ENCODE data around the gene CATSPERB.

The CATSPERB gene

GRCh38 chr14:91774140-91775096 is 42.5 kb upstream of the CATSPERB start:
- H3K4me3 ChIP-seq (ENCODE audit: low read depth, low read length): no peak overlapping the region
- H3K36me3 ChIP-seq (ENCODE audit: control insufficient read depth in 1 of 2, insufficient read depth in 2 of 2, low read length in 2 of 2): no peaks in the 10 kb centered on the region
- H3K14ac ChIP-seq (ENCODE audit: low read length): no peak overlapping the region
- no peaks in the 10 kb centered on the region for H3K27me3 ChIP-seq (ENCODE audit: insufficient read depth, low read length)
- no peak overlapping the region for H2AFZ ChIP-seq (ENCODE audit: insufficient read depth, low read length, poor library complexity)
- H3K27ac ChIP-seq (ENCODE audit: low read depth, low read length): no peak overlapping the region
- no peak overlapping the region for H4K8ac ChIP-seq (ENCODE audit: low read depth, low read length)
- no peak overlapping the region for H2BK12ac ChIP-seq (ENCODE audit: low read length)
- no peak for DNase-seq
- no peak overlapping the region for H3K23ac ChIP-seq (ENCODE audit: low read length)
- no CpG with 5 or more reads among the region's 5 CpGs for WGBS (ENCODE audit: extremely low coverage, insufficient coverage, insufficient read length)
- H3K9me3 ChIP-seq (ENCODE audit: insufficient read depth, low read depth, low read length): no peaks in the 10 kb centered on the region
- no peak overlapping the region for H4K12ac ChIP-seq (ENCODE audit: low read depth, low read length)
- no peak overlapping the region for H3K18ac ChIP-seq (ENCODE audit: low read length)
- H3K4me2 ChIP-seq (ENCODE audit: low read length): no peak overlapping the region
- no peak overlapping the region for H3K4ac ChIP-seq (ENCODE audit: low read depth, low read length)
- no peaks in the 10 kb centered on the region for H3K79me1 ChIP-seq (ENCODE audit: low read length)
- no peak overlapping the region for H3K9ac ChIP-seq (ENCODE audit: low read length)
- no peak overlapping the region for H4K91ac ChIP-seq (ENCODE audit: low read depth, low read length)
- H3K4me1 ChIP-seq (ENCODE audit: control insufficient read depth in 1 of 2, insufficient read depth in 2 of 2, low read length in 2 of 2): no peaks in the 10 kb centered on the region
- no peaks in the 10 kb centered on the region for H3K79me2 ChIP-seq (ENCODE audit: control insufficient read depth, insufficient read depth, low read length, poor library complexity)
- H2AK5ac ChIP-seq (ENCODE audit: low read length): no peak overlapping the region
- no peak overlapping the region for H2BK5ac ChIP-seq (ENCODE audit: low read depth, low read length, poor library complexity)
- H2BK120ac ChIP-seq (ENCODE audit: insufficient read depth, low read length, poor library complexity): no peak overlapping the region

- H3K4ac ChIP-seq (ENCODE audit: low read depth, low read length): no peak overlapping the region
- no peak overlapping the region for H2BK120ac ChIP-seq (ENCODE audit: insufficient read depth, low read length, poor library complexity)
- H3K18ac ChIP-seq (ENCODE audit: low read length): no peak overlapping the region
- WGBS (ENCODE audit: extremely low coverage, insufficient coverage, insufficient read length): no CpG with 5 or more reads among the region's 2 CpGs
- no peak for DNase-seq
- no peaks in the 10 kb centered on the region for H3K27me3 ChIP-seq (ENCODE audit: insufficient read depth, low read length)
- no peak overlapping the region for H3K4me2 ChIP-seq (ENCODE audit: low read length)
- H4K91ac ChIP-seq (ENCODE audit: low read depth, low read length): no peak overlapping the region
- no peaks in the 10 kb centered on the region for H3K79me2 ChIP-seq (ENCODE audit: control insufficient read depth, insufficient read depth, low read length, poor library complexity)
- H2BK5ac ChIP-seq (ENCODE audit: low read depth, low read length, poor library complexity): no peak overlapping the region
- H4K8ac ChIP-seq (ENCODE audit: low read depth, low read length): no peak overlapping the region
- no peak overlapping the region for H2AFZ ChIP-seq (ENCODE audit: insufficient read depth, low read length, poor library complexity)
- H3K4me3 ChIP-seq (ENCODE audit: low read depth, low read length): no peak overlapping the region
- H4K12ac ChIP-seq (ENCODE audit: low read depth, low read length): no peak overlapping the region
- no peak overlapping the region for H2BK12ac ChIP-seq (ENCODE audit: low read length)
- no peak overlapping the region for H3K23ac ChIP-seq (ENCODE audit: low read length)
- H3K4me1 ChIP-seq (ENCODE audit: control insufficient read depth in 1 of 2, insufficient read depth in 2 of 2, low read length in 2 of 2): no peaks in the 10 kb centered on the region
- H3K36me3 ChIP-seq (ENCODE audit: control insufficient read depth in 1 of 2, insufficient read depth in 2 of 2, low read length in 2 of 2): no peaks in the 10 kb centered on the region
- H3K79me1 ChIP-seq (ENCODE audit: low read length): no peaks in the 10 kb centered on the region
- no peak overlapping the region for H3K14ac ChIP-seq (ENCODE audit: low read length)
- H3K9ac ChIP-seq (ENCODE audit: low read length): no peak overlapping the region
- no peak overlapping the region for H3K27ac ChIP-seq (ENCODE audit: low read depth, low read length)
- H3K9me3 ChIP-seq (ENCODE audit: insufficient read depth, low read depth, low read length): no peaks in the 10 kb centered on the region
- no peak overlapping the region for H2AK5ac ChIP-seq (ENCODE audit: low read length)
Measured at GRCh38 chr14:91770185-91770584, 38.3 kb upstream of the CATSPERB start.

- no CpG with 5 or more reads among the region's 4 CpGs for WGBS (ENCODE audit: extremely low coverage, insufficient coverage, insufficient read length)
- H3K18ac ChIP-seq (ENCODE audit: low read length): no peak overlapping the region
- H2BK5ac ChIP-seq (ENCODE audit: low read depth, low read length, poor library complexity): no peak overlapping the region
- no peaks in the 10 kb centered on the region for H3K9me3 ChIP-seq (ENCODE audit: insufficient read depth, low read depth, low read length)
- H3K4ac ChIP-seq (ENCODE audit: low read depth, low read length): no peak overlapping the region
- no peak overlapping the region for H3K27ac ChIP-seq (ENCODE audit: low read depth, low read length)
- H3K4me1 ChIP-seq (ENCODE audit: control insufficient read depth in 1 of 2, insufficient read depth in 2 of 2, low read length in 2 of 2): peaks cover 3 to 6% of the 10 kb centered on the region in 2 experiments
- no peak overlapping the region for H4K12ac ChIP-seq (ENCODE audit: low read depth, low read length)
- no peak overlapping the region for H3K9ac ChIP-seq (ENCODE audit: low read length)
- no peak overlapping the region for H3K14ac ChIP-seq (ENCODE audit: low read length)
- H2AK5ac ChIP-seq (ENCODE audit: low read length): no peak overlapping the region
- H3K79me1 ChIP-seq (ENCODE audit: low read length): peaks cover 2% of the 10 kb centered on the region
- H2BK12ac ChIP-seq (ENCODE audit: low read length): peak overlapping the region; percentile 53
- no peak overlapping the region for H3K4me3 ChIP-seq (ENCODE audit: low read depth, low read length)
- H3K23ac ChIP-seq (ENCODE audit: low read length): no peak overlapping the region
- H3K4me2 ChIP-seq (ENCODE audit: low read length): no peak overlapping the region
- no peaks in the 10 kb centered on the region for H3K79me2 ChIP-seq (ENCODE audit: control insufficient read depth, insufficient read depth, low read length, poor library complexity)
- H3K27me3 ChIP-seq (ENCODE audit: insufficient read depth, low read length): no peaks in the 10 kb centered on the region
- no peak overlapping the region for H4K91ac ChIP-seq (ENCODE audit: low read depth, low read length)
- peak in 1 of 2 donors; percentile 75 for DNase-seq
- H3K36me3 ChIP-seq (ENCODE audit: control insufficient read depth in 1 of 2, insufficient read depth in 2 of 2, low read length in 2 of 2): no peaks in the 10 kb centered on the region
- no peak overlapping the region for H4K8ac ChIP-seq (ENCODE audit: low read depth, low read length)
- no peak overlapping the region for H2BK120ac ChIP-seq (ENCODE audit: insufficient read depth, low read length, poor library complexity)
- no peak overlapping the region for H2AFZ ChIP-seq (ENCODE audit: insufficient read depth, low read length, poor library complexity)
Measured at GRCh38 chr14:91755570-91756295, 23.8 kb upstream of the CATSPERB start.

- no CpG with 5 or more reads among the region's 1 CpG for WGBS (ENCODE audit: extremely low coverage, insufficient coverage, insufficient read length)
- H4K12ac ChIP-seq (ENCODE audit: low read depth, low read length): no peak overlapping the region
- no peaks in the 10 kb centered on the region for H3K79me2 ChIP-seq (ENCODE audit: control insufficient read depth, insufficient read depth, low read length, poor library complexity)
Measured at GRCh38 chr14:91754819-91755218, 22.9 kb upstream of the CATSPERB start.

More at GRCh38 chr14:91754819-91755218, 22.9 kb upstream of the CATSPERB start:
- Histone ChIP-seq H2BK5ac (ENCODE audit: low read depth, low read length, poor library complexity) (no peak overlapping the region), H3K4ac (ENCODE audit: low read depth, low read length) (no peak overlapping the region), H2AK5ac (ENCODE audit: low read length) (no peak overlapping the region), H3K27me3 (ENCODE audit: insufficient read depth, low read length) (no peaks in the 10 kb centered on the region), H2AFZ (ENCODE audit: insufficient read depth, low read length, poor library complexity) (no peak overlapping the region), H3K4me2 (ENCODE audit: low read length) (no peak overlapping the region), H3K79me1 (ENCODE audit: low read length) (peaks cover 2% of the 10 kb centered on the region), H4K91ac (ENCODE audit: low read depth, low read length) (no peak overlapping the region), H3K23ac (ENCODE audit: low read length) (no peak overlapping the region), H3K27ac (ENCODE audit: low read depth, low read length) (no peak overlapping the region), H2BK120ac (ENCODE audit: insufficient read depth, low read length, poor library complexity) (no peak overlapping the region), H3K4me1 (ENCODE audit: control insufficient read depth in 1 of 2, insufficient read depth in 2 of 2, low read length in 2 of 2) (peaks cover 3 to 6% of the 10 kb centered on the region in 2 experiments), H4K8ac (ENCODE audit: low read depth, low read length) (no peak overlapping the region), H3K4me3 (ENCODE audit: low read depth, low read length) (no peak overlapping the region), H3K36me3 (ENCODE audit: control insufficient read depth in 1 of 2, insufficient read depth in 2 of 2, low read length in 2 of 2) (no peaks in the 10 kb centered on the region), H3K18ac (ENCODE audit: low read length) (no peak overlapping the region), H2BK12ac (ENCODE audit: low read length) (no peak overlapping the region), H3K9me3 (ENCODE audit: insufficient read depth, low read depth, low read length) (no peaks in the 10 kb centered on the region), H3K14ac (ENCODE audit: low read length) (no peak overlapping the region), H3K9ac (ENCODE audit: low read length) (no peak overlapping the region)
- DNase-seq: no peak
